CD4-positive, CD25-positive, alpha-beta regulatory T cell (primary cell): ENCODE results near the gene SHMT1. TPM values are rescaled to one million over a fixed set of nuclear protein-coding genes. Genes with fewer than 3 reads are reported as not detected.
"Not testable (repeated sequence)": the region's sequence is repeated elsewhere in the genome, so short reads cannot be mapped to it uniquely, and the experiment has no call there.

ENCODE experiments used
- ATAC-seq, 2 donors: fragments of 150-1000 bp; cut with Tn5 transposase; one replicate each; pipeline ENCODE4 v1.10.0; 2021; ENCODE audit warnings: low read depth in 2 of 2, moderate number of reproducible peaks in 2 of 2, moderate library complexity in 1 of 2
- DNase-seq, 3 donors: peaks; one replicate each; pipeline versions ENCODE4 v3.0.0 to v3.0.0-alpha.2; 2012 to 2022; ENCODE audit warnings: mixed read lengths in 1 of 3
- H3K27ac ChIP-seq: one replicate; pipeline ENCODE4 v1.7.0; 2013; ENCODE audit warnings: mild to moderate bottlenecking, low read length; ENCODE audit not compliant: insufficient read depth, poor library complexity, severe bottlenecking
- H3K27me3 ChIP-seq: one replicate; pipeline ENCODE4 v1.7.0; 2013; ENCODE audit warnings: low read length; ENCODE audit not compliant: control insufficient read depth, insufficient read depth
- H3K36me3 ChIP-seq: one replicate; pipeline ENCODE4 v1.7.0; 2013; ENCODE audit warnings: mild to moderate bottlenecking, low read length, moderate library complexity; ENCODE audit not compliant: control insufficient read depth, insufficient read depth
- H3K4me1 ChIP-seq: 2 replicates; pipeline ENCODE4 v1.7.0; 2013; ENCODE audit warnings: mild to moderate bottlenecking, low read length; ENCODE audit not compliant: insufficient read depth, control insufficient read depth, poor library complexity, severe bottlenecking
- H3K4me3 ChIP-seq: one replicate; pipeline ENCODE4 v1.7.0; 2013; ENCODE audit warnings: low read depth, mild to moderate bottlenecking, low read length, moderate library complexity
- H3K9me3 ChIP-seq, 2 experiments: 1 replicate in 1 of 2; 2 replicates in 1 of 2; pipeline ENCODE4 v1.7.0; 2013; ENCODE audit warnings: low read length in 2 of 2, mild to moderate bottlenecking in 1 of 2, moderate library complexity in 1 of 2; ENCODE audit not compliant: control insufficient read depth in 2 of 2
- H3K27ac Mint-ChIP-seq, 3 donors: one replicate each; pipeline ENCODE4 v1.8.0; 2020 to 2022; ENCODE audit warnings: mild to moderate bottlenecking in 3 of 3, mixed read lengths in 3 of 3, moderate library complexity in 2 of 3
- H3K27me3 Mint-ChIP-seq: one replicate; pipeline ENCODE4 v1.8.0; 2022; ENCODE audit warnings: mild to moderate bottlenecking, mixed read lengths
- H3K36me3 Mint-ChIP-seq: one replicate; pipeline ENCODE4 v1.8.0; 2020; ENCODE audit warnings: mixed read lengths
- H3K4me1 Mint-ChIP-seq, 4 donors: one replicate each; pipeline ENCODE4 v1.8.0; 2020 to 2022; ENCODE audit warnings: mixed read lengths in 4 of 4, mild to moderate bottlenecking in 1 of 4
- H3K4me3 Mint-ChIP-seq, 4 donors: one replicate each; pipeline ENCODE4 v1.8.0; 2020 to 2022; ENCODE audit warnings: mild to moderate bottlenecking in 4 of 4, mixed read lengths in 4 of 4, moderate library complexity in 3 of 4
- H3K9me3 Mint-ChIP-seq, 7 donors: one replicate each; pipeline ENCODE4 v1.8.0; 2020 to 2022; ENCODE audit warnings: mixed read lengths in 7 of 7, mild to moderate bottlenecking in 3 of 7, moderate library complexity in 2 of 7
- polyA plus RNA-seq, 4 donors: library from polyadenylated mRNA; unstranded; fragments of 300-500 nt; fragmentation: Illumina TruSeq; gene quantifications; one replicate each; pipeline ENCODE4 v1.2.3, GENCODE V29; 2021
- total RNA-seq: library from RNA; stranded (reverse); gene quantifications from one replicate; pipeline ENCODE4 v1.2.3, GENCODE V29; 2022

Gene SHMT1
- total and polyA plus RNA-seq, 5 donors from 2014 or later: 19.0 to 44.7 (median 34.5) TPM

DNA sequence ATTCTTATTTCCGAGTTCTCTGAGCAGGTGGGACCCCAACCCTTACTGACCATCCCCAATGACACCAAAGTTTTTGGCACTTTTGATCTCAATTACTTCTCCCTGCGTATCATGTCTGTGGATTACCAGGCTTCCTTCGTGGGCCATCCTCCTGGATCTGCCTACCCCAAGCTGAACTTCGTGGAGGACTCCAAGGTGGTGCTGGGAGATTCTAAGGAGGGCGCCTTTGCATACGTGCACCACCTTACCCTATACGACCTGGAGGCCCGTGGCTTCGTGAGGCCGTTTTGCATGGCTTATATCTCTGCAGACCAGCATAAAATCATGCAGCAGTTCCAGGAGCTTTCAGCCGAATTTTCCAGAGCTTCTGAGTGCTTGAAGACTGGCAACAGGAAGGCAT, 47.4 kb downstream of the SHMT1 start:
- Histone ChIP-seq H3K36me3 (peaks cover 21% of the 10 kb centered on the region), H3K27me3 (no peaks in the 10 kb centered on the region), H3K9me3 (no peaks in the 10 kb centered on the region), H3K4me1 (peaks cover 78% of the 10 kb centered on the region), H3K4me3 (peak overlapping the region; percentile 84), H3K27ac (peak overlapping the region; percentile 96)
- ATAC-seq (no peak), DNase-seq (no peak)
- H3K27ac Mint-ChIP-seq: peak overlapping the region; percentile 98 to 99 (median 98)
- no peaks in the 10 kb centered on the region for H3K27me3 Mint-ChIP-seq
- peak overlapping the region; percentile 94 to 98 (median 96) for H3K4me3 Mint-ChIP-seq
- H3K9me3 Mint-ChIP-seq: no peaks in the 10 kb centered on the region
- H3K36me3 Mint-ChIP-seq: peaks cover 18% of the 10 kb centered on the region
- H3K4me1 Mint-ChIP-seq: peaks cover 0 to 91% (median 51%) of the 10 kb centered on the region in 4 donors

DNA sequence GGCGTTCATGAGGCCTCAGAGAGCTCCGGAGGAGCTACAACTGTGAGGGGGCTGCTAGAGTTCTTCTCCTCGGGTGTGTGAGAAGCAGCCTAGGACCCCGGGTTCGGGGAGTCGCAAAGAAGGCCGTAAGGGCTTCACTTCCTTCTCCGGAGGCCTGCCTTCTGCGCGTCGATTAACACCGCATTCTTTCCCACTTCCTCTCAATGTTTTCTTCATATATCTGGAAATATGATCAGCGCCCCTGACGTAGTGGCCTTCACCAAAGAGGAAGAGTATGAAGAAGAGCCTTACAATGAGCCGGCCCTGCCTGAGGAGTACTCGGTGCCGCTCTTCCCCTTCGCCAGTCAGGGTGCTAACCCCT, 47.8 kb downstream of the SHMT1 start:
- Mint-ChIP-seq H3K4me1 (peaks cover 0 to 89% (median 49%) of the 10 kb centered on the region in 4 donors), H3K27ac (peak overlapping the region; percentile 98 to 99 (median 98)), H3K27me3 (no peaks in the 10 kb centered on the region), H3K36me3 (peaks cover 18% of the 10 kb centered on the region), H3K4me3 (peak overlapping the region; percentile 94 to 98 (median 96)), H3K9me3 (no peaks in the 10 kb centered on the region)
- Histone ChIP-seq H3K9me3 (no peaks in the 10 kb centered on the region), H3K4me3 (peak overlapping the region; percentile 84), H3K36me3 (peaks cover 19% of the 10 kb centered on the region), H3K27ac (peak overlapping the region; percentile 96), H3K4me1 (peaks cover 74% of the 10 kb centered on the region), H3K27me3 (no peaks in the 10 kb centered on the region)
- peak in 2 of 3 donors; percentile 26 to 68 for DNase-seq
- ATAC-seq: peak; percentile 8

DNA sequence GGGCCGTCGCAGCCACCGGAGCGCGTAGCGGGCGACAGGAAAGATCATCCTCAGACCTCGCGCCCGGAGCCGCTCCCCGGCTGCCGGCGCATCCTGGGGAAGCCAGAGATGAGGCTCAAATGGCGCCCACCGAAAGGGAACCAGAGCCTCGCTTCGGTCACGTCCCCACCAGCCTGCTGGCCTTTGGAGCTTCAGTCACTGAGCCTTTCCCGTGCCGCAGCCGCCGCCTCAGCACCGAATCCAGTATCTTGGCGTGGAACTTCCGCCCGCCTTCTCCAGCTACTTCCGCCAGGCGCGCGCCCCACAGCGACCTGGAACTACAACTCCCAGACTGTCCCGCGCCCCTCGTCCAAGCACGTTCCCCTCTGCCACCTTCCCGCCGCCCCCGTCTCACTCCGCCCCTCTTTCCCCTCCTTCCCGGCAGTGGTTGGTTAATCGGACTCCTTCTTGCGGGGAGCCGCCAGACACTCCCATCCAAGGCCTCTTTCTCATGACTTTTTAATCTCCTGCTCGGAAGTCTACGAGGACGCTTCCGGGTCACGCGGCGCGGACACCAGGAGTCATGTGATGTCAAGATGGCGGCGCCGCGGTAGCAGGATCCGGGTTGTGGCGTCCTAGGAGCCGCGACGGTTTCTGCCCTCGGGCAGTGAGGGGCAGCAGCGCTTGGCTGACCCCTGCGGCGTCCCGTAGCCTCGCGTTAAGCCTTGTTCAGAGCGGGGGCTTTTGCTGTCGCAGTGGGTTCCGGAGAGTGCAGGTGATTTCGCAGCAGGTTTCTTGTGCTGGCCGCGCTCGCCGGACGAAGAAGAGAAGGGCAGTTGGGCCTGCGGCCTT, 48.4 kb downstream of the SHMT1 start, which contains the start of the genes SMCR8 and TOP3A:
Gene SMCR8 (plus strand): TSS at position 563 of the 831 bp plus-strand sequence. CDS start 497 bp downstream, outside the sequence.
Gene TOP3A (minus strand): TSS at position 264 of the 831 bp plus-strand sequence. CDS start 216 bp downstream, at position 48.
- DNase-seq (peak; percentile 97 to 99 (median 97)), ATAC-seq (peak; percentile 96 to 98)
- peaks cover 16% of the 10 kb centered on the region for H3K36me3 ChIP-seq
- H3K27ac ChIP-seq: peak within 1 kb of the TSS; percentile 96
- peaks cover 13% of the 10 kb centered on the region for H3K36me3 Mint-ChIP-seq
- peak within 1 kb of the TSS; percentile 86 for H3K4me3 ChIP-seq
- H3K4me3 Mint-ChIP-seq: peak within 1 kb of the TSS; percentile 94 to 98 (median 96)
- H3K9me3 Mint-ChIP-seq: no peaks in the 10 kb centered on the region
- no peaks in the 10 kb centered on the region for H3K27me3 ChIP-seq
- peak within 1 kb of the TSS; percentile 98 to 99 (median 98) for H3K27ac Mint-ChIP-seq
- peaks cover 68% of the 10 kb centered on the region for H3K4me1 ChIP-seq
- peaks cover 0 to 87% (median 47%) of the 10 kb centered on the region in 4 donors for H3K4me1 Mint-ChIP-seq
- no peaks in the 10 kb centered on the region for H3K27me3 Mint-ChIP-seq
- H3K9me3 ChIP-seq: no peaks in the 10 kb centered on the region

DNA sequence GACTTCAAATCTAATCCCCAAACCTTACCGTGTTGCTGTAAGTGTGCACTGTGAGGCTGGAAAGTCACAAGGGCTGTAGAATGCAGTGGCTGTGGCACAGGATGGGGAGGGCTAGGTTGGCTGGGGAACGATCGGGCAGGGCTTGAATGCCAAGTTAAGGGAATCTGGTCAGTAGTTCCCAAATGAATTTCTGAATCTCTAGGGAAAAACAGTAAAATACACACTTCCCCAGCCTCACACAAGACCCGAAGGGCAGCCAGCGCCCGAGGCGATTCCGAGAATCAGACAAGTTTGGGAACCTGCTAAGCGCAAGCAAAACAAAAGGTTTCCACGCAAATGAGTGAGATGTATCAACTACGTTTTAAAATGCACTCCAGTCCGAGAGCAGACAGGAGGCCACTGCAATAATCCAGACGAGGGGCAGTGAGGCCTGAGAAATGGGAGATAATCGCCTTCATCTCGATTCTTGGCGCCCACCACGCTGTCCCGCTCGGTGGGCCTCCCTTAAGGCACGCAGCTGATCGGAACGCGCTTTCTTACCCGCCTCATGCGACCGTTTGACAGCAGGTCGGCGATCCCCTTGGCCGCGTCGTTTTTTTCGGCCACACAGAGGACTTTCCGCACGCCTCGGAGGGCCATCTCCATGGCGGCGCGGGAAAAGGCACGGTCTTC, 49.2 kb downstream of the SHMT1 start:
- H3K9me3 ChIP-seq: no peaks in the 10 kb centered on the region
- H3K4me3 ChIP-seq: peak overlapping the region; percentile 86
- no peak for DNase-seq
- H3K36me3 Mint-ChIP-seq: peaks cover 9% of the 10 kb centered on the region
- peaks cover 0 to 82% (median 45%) of the 10 kb centered on the region in 4 donors for H3K4me1 Mint-ChIP-seq
- no peak for ATAC-seq
- no peaks in the 10 kb centered on the region for H3K9me3 Mint-ChIP-seq
- H3K27me3 Mint-ChIP-seq: no peaks in the 10 kb centered on the region
- H3K27me3 ChIP-seq: no peaks in the 10 kb centered on the region
- H3K27ac ChIP-seq: peak overlapping the region; percentile 96
- H3K4me3 Mint-ChIP-seq: peak overlapping the region; percentile 94 to 98 (median 96)
- H3K36me3 ChIP-seq: peaks cover 14% of the 10 kb centered on the region
- H3K27ac Mint-ChIP-seq: peak overlapping the region; percentile 98 to 99 (median 98)
- H3K4me1 ChIP-seq: peaks cover 61% of the 10 kb centered on the region

DNA sequence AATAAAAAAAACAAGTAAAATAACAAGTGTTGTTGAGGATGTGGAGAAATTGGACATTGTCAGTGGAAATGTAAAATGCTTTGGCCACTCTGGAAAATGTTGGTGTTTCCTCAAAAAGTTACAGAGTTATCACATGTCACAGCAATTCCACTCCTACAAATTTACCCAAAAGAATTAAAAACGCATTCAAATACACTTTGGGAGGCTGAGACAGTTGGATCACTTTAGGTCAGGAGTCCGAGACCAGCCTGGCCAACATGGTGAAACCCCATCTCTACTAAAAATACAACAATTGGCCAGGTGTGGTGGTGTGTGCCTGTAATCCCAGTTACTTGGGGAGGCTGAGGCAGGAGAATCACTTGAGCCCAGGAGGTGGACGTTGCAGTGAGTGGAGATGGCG, 54.1 kb downstream of the SHMT1 start:
- Histone ChIP-seq H3K4me3 (no peak overlapping the region), H3K4me1 (peaks cover 20% of the 10 kb centered on the region), H3K9me3 (no peaks in the 10 kb centered on the region), H3K36me3 (peaks cover 42% of the 10 kb centered on the region), H3K27me3 (no peaks in the 10 kb centered on the region), H3K27ac (no peak overlapping the region)
- Mint-ChIP-seq H3K36me3 (peaks cover 18% of the 10 kb centered on the region), H3K27ac (no peak overlapping the region), H3K4me3 (no peak overlapping the region), H3K9me3 (no peaks in the 10 kb centered on the region), H3K27me3 (no peaks in the 10 kb centered on the region), H3K4me1 (peaks cover 6 to 38% (median 21%) of the 10 kb centered on the region in 4 donors)
- DNase-seq (no peak), ATAC-seq (no peak)

DNA sequence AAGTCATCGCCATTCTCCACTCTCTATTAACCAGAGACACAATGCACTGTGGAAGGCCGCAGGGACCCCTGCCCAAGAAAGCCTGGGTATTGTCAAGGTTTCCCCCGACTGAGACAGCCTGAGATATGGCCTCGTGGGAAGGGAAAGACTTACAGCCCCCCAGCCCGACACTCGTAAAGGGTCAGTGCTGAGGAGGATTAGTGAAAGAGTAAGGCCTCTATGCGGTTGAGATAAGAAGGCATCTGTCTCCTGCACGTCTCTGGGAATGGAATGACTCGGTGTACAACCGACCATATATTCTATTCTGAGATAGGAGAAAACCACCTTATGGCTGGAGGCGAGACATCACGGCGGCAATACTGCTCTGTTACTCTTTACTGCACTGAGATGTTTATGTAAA, 60.1 kb downstream of the SHMT1 start:
- not testable (repeated sequence) for H3K27me3 ChIP-seq, H3K9me3 ChIP-seq, DNase-seq, H3K27me3 Mint-ChIP-seq, H3K4me3 ChIP-seq, H3K4me1 ChIP-seq, H3K27ac ChIP-seq, H3K27ac Mint-ChIP-seq, ATAC-seq, H3K4me3 Mint-ChIP-seq, H3K9me3 Mint-ChIP-seq, H3K4me1 Mint-ChIP-seq
- peaks cover 75% of the 10 kb centered on the region for H3K36me3 ChIP-seq
- H3K36me3 Mint-ChIP-seq: peaks cover 43% of the 10 kb centered on the region

DNA sequence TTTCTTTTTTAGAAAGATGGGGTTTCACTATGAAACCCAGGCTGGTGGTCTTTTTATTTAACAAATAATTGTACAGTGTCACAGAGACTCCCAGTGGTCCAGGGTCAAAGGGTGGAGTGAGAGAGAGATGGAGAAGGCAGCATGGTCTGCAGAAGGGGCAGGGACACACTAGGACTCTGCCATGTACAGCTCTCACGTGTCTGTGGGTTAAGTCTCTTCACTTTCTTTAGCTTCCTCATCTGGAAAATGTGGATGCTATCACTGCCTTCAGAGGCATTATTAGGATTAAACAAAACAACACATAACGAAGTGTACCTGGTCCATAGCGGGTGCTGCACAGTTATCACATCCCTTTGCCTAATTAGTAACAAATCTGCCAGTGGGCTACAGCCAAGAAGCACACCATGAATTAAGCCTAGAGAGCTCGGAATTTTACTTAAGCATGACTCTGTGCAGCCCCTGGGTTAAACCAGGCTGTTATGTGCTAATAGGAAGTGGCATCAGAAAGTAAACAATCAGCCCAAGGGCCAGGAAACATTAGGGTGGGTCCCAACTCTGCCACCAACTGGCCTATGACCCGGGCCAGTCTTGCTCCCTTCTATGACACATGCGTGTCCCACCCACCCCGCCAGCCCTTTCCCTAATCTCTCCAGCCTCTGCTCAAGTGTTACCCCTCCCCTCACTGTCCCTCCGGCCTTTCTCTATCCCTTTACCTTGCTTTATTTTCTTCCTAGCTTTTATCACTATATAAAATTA, 62.4 kb downstream of the SHMT1 start:
- DNase-seq: no peak
- Histone ChIP-seq H3K4me1 (no peaks in the 10 kb centered on the region), H3K36me3 (peaks cover 62% of the 10 kb centered on the region), H3K27me3 (no peaks in the 10 kb centered on the region), H3K27ac (no peak overlapping the region), H3K4me3 (no peak overlapping the region), H3K9me3 (no peaks in the 10 kb centered on the region)
- no peak overlapping the region for H3K4me3 Mint-ChIP-seq
- peaks cover 36% of the 10 kb centered on the region for H3K36me3 Mint-ChIP-seq
- H3K27me3 Mint-ChIP-seq: no peaks in the 10 kb centered on the region
- ATAC-seq: no peak
- no peaks in the 10 kb centered on the region for H3K9me3 Mint-ChIP-seq
- peak overlapping the region in 1 of 3 donors; percentile 40 for H3K27ac Mint-ChIP-seq
- H3K4me1 Mint-ChIP-seq: no peaks in the 10 kb centered on the region
